LNCaP clone FGC (cell line): ENCODE results near the gene NDUFAB1.
"Not testable (repeated sequence)": the region's sequence is repeated elsewhere in the genome, so short reads cannot be mapped to it uniquely, and the experiment has no call there.

Experiments
- DNase-seq: peaks from one replicate; pipeline ENCODE4 v3.0.0-alpha.2; 2011; ENCODE audit warnings: low read depth
- H3K4me3 ChIP-seq: 2 replicates; pipeline ENCODE4 v1.5.1; 2011; ENCODE audit warnings: mild to moderate bottlenecking, low read depth, low read length, control low read depth
- CTCF ChIP-seq: IDR thresholded peaks from 2 replicates; pipeline ENCODE4 v1.5.1; 2012; ENCODE audit warnings: mild to moderate bottlenecking; ENCODE audit not compliant: control insufficient read depth, insufficient read depth; ENCODE audit errors: extremely low read depth

Gene NDUFAB1

GRCh38 chr16:23584186-23585076 is 11.7 kb downstream of the NDUFAB1 start:
- H3K4me3 ChIP-seq: no peak overlapping the region
- no peak for DNase-seq
- no peak for TF ChIP-seq CTCF

DNA sequence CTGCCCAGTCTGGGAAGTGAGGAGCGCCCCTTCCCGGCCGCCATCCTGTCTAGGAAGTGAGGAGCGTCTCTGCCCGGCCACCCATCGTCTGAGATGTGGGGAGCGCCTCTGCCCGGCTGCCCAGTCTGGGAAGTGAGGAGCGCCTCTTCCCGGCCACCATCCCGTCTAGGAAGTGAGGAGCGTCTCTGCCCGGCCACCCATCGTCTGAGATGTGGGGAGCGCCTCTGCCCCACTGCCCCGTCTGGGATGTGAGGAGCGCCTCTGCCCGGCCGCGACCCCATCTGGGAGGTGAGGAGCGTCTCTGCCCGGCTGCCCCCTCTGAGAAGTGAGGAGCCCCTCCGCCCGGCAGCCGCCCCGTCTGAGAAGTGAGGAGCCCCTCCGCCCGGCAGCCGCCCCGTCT is 12.8 kb downstream of the NDUFAB1 start:
- not testable (repeated sequence) for H3K4me3 ChIP-seq, DNase-seq

GRCh38 chr16:23581764-23582163 is 14.4 kb downstream of the NDUFAB1 start:
- no peak for DNase-seq
- no peak overlapping the region for H3K4me3 ChIP-seq
- no peak for TF ChIP-seq CTCF

GRCh38 chr16:23580391-23580790 is 15.7 kb downstream of the NDUFAB1 start:
- no peak for DNase-seq
- no peak for TF ChIP-seq CTCF
- H3K4me3 ChIP-seq: no peak overlapping the region

DNA sequence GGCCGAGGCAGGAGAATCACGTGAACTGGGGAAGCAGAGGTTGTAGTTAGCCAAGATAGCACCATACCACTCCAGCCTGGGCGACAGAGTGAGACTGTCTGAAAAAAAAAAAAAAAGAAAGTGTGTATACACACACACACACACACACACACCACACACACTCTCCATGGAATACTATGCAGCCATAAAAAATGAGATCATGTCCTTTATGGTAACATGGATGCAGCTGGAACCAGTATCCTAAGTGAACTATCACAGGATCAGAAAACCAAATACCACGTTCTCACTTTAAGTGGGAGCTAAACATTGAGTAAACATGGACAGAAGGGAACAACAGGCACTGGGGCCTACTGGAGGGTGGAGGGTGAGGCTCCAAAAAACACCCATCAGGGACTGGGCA is 16.7 kb downstream of the NDUFAB1 start:
- no peak overlapping the region for H3K4me3 ChIP-seq
- no peak for TF ChIP-seq CTCF
- no peak for DNase-seq

DNA sequence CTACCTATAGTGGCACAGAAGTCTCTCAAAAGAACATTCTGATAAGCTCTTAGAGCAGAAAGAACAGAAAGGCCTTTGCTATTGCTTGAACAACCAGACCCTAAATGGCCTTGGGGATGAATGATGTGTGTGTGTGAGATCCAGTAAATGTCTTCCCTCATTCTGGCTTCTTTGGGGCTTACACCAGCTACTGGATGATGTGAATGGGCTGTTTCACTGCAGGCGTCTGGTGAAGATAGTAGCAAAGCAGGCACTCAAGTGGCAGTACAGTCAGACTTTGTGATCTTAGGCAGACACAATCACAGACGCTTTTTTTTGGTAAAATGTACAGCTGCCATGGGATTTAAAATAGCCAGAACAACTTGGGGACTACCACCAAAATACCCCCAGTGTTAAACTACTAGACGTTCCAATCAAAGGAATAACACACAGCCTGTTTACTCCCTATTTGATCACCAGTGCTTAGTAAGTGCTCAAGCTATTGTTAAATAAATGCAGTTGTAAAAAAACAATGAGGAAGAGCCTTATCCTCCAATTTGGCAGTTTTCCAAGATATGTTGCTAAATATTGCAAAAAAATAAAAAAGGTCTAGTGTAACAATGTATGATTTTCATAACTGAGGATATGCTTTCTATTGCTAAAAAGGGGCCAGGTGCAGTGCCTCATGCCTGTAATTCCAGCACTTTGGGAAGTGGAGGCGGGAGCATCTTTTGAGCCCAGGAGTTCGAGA is 17.9 kb downstream of the NDUFAB1 start:
- TF ChIP-seq CTCF: no peak
- no peak overlapping the region for H3K4me3 ChIP-seq
- no peak for DNase-seq

GRCh38 chr16:23577493-23577892 is 18.6 kb downstream of the NDUFAB1 start:
- DNase-seq: no peak
- no peak overlapping the region for H3K4me3 ChIP-seq
- TF ChIP-seq CTCF: no peak
